ENCODE data around the gene ST14.

- TF ChIP-seq POLR2A (IDR thresholded peaks at IDR 0.05) = no peak
- no peak for TF ChIP-seq CTCF (IDR thresholded peaks at IDR 0.05)
Observed at GRCh38 chr11:130128626-130129025, 31.0 kb upstream of the ST14 start.
